ENCODE data around the gene IARS1.

- TF ChIP-seq CTCF (IDR thresholded peaks at IDR 0.05) (no peak), POLR2A (IDR thresholded peaks at IDR 0.05) (no peak)
Measured at GRCh38 chr9:92328225-92328624, 34.7 kb upstream of the IARS1 start.

Data from thyroid gland (tissue), 4 donors.